Stimulated activated CD8-positive, alpha-beta memory T cell treated with anti-CD3 and anti-CD28 coated beads, Interleukin-7, amount 100 ng/mL, for 4 hours (primary cell): Measurements from ENCODE around the gene HOXA11.

Experiments
- DNase-seq, 2 donors: peaks; one replicate each; pipeline ENCODE4 v3.0.0-alpha.2; 2020; ENCODE audit warnings: low read depth in 2 of 2

The HOXA11 gene

GRCh38 chr7:27147199-27148030, 37.6 kb downstream of the HOXA11 start, which contains the start of gene HOXA6:
Gene HOXA6 (minus strand): TSS chr7:27147774. CDS start chr7:27147749, 25 bp downstream.
- DNase-seq: no peak

- DNase-seq: no peak
Observed at GRCh38 chr7:27146491-27147198, 38.4 kb downstream of the HOXA11 start.

- DNase-seq: no peak
Observed at GRCh38 chr7:27145914-27146412, 39.1 kb downstream of the HOXA11 start.

- no peak for DNase-seq
Observed at GRCh38 chr7:27145165-27145913, 39.7 kb downstream of the HOXA11 start.

GRCh38 chr7:27144781-27145164, 40.3 kb downstream of the HOXA11 start:
- no peak for DNase-seq

- DNase-seq: no peak
Observed at GRCh38 chr7:27143950-27144780, 40.9 kb downstream of the HOXA11 start.

- no peak for DNase-seq
Observed at GRCh38 chr7:27143023-27143949, 41.7 kb downstream of the HOXA11 start, which contains the start of gene HOXA5. Gene HOXA5 (minus strand): TSS chr7:27143681. CDS start chr7:27143607, 74 bp downstream.

- DNase-seq: no peak
Observed at GRCh38 chr7:27142580-27143022, 42.4 kb downstream of the HOXA11 start.

- no peak for DNase-seq
Observed at GRCh38 chr7:27141923-27142579, 43.0 kb downstream of the HOXA11 start.

GRCh38 chr7:27141137-27141922, 43.7 kb downstream of the HOXA11 start:
- DNase-seq: no peak

GRCh38 chr7:27140126-27140857, 44.7 kb downstream of the HOXA11 start:
- no peak for DNase-seq

GRCh38 chr7:27139334-27140125, 45.5 kb downstream of the HOXA11 start:
- no peak for DNase-seq

GRCh38 chr7:27138985-27139333, 46.1 kb downstream of the HOXA11 start:
- DNase-seq: no peak

GRCh38 chr7:27138472-27138871, 46.6 kb downstream of the HOXA11 start:
- DNase-seq: no peak

GRCh38 chr7:27137640-27138315, 47.3 kb downstream of the HOXA11 start:
- DNase-seq: no peak

GRCh38 chr7:27134392-27134791, 50.6 kb downstream of the HOXA11 start:
- DNase-seq: no peak
